Activated naive CD4-positive, alpha-beta T cell treated with anti-CD3 and anti-CD28 coated beads, Interleukin-2, amount 50 U/mL, for 16 hours (primary cell): ENCODE data around the gene KCNK13.
"Not testable (repeated sequence)": the region's sequence is repeated elsewhere in the genome, so short reads cannot be mapped to it uniquely, and the experiment has no call there.

Experiments
- DNase-seq: peaks from one replicate; pipeline ENCODE4 v3.0.0-alpha.2; 2020

KCNK13 gene

DNA sequence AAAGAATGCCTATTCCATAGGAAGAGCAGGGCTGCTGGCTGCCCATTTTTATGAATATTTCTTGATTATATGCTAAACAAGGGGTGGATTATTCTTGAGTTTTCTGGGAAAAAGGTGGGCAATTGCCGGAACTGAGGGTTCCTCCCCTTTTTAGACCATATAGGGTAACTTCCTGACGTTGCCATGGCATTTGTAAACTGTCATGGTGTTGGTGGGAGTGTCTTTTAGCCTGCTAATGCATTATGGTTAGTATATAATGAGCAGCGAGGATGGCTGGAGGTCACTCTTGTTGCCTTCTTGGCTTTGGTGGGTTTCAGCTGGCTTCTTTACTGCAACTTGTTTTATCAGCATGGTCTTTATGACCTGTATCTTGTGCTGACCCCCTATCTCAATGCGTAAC is 138.8 kb downstream of the KCNK13 start:
- not testable (repeated sequence) for DNase-seq

DNA sequence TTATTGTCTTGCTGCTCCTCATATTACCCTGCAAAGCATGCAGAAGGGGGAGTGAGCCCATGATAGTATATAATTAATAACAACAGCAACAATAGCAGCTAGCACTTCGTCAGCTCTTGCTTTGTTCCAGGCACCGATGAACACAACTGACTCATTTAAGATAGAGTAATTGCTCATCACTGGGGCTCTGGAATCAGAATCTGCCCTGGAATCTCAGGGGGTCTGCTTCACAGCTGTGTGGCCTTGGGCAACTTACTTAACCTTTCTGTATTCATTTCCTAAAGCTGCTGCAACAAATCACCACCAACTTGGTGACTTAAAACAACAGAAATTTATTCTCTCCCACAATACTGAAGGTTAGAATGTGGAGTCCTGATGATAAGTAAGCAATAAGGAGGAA is 139.6 kb downstream of the KCNK13 start:
- DNase-seq: no peak

DNA sequence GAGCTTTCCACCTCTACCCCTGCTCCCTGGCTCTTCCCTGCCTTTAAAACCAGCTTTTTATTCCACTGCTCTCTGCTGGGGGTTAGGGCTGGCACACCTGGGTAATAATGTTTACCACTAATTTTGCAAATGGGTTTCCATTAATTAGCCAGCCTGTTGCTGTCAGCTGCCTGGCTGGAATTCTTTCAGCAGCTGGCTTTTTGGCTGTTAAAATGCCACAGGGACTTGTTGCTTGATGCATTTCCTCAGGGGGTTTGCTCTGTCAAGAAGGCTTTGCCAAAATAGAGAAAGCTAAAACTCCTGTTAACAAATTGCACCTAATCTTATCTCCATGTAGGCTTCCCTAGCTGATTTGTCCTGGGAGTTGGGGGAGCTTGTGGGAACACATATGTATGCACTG is 142.7 kb downstream of the KCNK13 start:
- DNase-seq: no peak

DNA sequence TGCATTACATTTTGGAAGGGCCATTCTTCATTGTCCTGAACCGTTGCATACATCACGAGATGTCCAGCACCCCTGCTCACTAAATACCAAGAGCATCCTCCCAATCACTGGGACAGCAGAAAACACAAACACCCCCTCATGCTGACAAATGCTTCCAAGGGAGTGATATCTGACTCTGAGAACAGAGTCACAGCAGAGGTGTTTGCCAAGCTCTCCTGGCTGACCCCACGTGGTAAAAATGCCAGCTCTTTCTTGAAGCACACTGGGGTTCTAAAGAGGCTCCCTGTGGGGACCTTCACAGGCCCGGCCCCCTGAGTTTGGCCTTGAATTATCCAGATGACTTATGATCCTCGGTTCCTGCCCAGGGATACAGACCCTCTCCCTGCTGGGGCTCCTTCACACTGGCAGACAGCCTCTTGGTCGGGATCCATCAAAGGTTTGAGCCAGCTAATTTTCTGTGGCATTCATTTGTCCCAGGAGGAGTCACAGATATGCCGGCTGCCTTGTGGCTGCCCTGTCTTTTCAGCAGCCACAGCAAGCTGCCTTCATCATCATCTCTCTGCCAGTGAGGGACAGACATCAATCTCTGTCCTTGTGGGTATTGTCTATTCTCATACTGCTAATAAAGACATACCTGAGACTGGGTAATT is 151.4 kb downstream of the KCNK13 start:
- DNase-seq: no peak

DNA sequence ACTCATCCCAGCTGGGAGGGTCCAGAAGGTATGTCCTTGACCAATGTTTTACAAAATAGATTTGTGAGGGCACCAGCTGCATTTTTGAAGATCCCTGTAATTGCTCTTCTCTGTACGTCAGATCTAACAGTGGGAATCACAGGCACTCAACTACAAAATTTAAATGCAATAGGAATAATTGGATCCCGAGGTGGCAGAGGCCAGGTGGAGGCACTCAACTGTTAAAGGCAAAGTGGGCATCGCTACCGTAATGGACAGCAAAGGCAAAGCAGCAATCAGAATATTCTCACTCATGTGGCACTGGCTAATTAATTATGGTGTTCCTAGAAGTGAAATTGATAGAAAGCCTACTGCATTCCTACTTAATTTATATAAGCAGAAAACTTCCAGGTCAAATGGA is 166.7 kb downstream of the KCNK13 start:
- DNase-seq: no peak

DNA sequence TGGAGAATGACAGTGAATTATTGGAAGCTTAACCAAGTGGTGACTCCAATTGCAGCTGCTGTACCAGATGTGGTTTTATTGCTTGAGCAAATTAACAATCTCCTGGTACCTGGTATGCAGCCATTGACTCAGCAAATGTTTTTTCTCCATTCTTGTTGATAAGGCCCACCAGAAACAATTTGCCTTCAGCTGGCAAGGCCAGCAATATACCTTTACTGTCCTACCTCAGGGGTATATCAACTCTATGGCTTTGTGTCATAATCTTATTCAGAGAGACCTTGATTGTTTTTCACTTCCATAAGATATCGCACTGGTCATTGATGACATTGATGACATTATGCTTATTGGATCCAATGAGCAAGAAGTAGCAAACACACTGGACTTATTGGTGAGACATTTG is 168.1 kb downstream of the KCNK13 start:
- not testable (repeated sequence) for DNase-seq
